ENCODE results near the gene ACOT7.

Gene ACOT7

DNA sequence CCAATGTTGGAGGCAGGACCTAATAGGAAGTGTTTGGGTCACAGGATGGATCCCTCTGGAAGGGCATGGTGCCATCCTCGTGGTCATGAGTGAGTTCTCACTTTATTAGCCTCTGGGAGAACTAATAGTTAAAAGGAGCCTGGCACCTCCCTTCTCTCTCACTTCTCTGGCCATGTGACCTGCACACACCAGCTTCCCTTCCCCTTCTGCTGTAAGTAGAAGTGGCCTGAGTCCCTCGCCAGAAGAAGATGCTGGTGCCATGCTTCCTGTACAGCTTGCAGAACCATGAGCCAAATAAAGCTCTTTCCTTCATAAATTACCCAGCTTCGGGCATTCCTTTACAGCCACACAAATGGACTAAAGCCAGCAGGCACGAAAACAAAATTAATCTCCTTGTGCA is 23.6 kb downstream of the ACOT7 start:
- TF ChIP-seq SPI1 (IDR thresholded peaks at IDR 0.05; ENCODE audit: borderline replicate concordance, low read depth), result no peak
- TF ChIP-seq, protein P1, sequence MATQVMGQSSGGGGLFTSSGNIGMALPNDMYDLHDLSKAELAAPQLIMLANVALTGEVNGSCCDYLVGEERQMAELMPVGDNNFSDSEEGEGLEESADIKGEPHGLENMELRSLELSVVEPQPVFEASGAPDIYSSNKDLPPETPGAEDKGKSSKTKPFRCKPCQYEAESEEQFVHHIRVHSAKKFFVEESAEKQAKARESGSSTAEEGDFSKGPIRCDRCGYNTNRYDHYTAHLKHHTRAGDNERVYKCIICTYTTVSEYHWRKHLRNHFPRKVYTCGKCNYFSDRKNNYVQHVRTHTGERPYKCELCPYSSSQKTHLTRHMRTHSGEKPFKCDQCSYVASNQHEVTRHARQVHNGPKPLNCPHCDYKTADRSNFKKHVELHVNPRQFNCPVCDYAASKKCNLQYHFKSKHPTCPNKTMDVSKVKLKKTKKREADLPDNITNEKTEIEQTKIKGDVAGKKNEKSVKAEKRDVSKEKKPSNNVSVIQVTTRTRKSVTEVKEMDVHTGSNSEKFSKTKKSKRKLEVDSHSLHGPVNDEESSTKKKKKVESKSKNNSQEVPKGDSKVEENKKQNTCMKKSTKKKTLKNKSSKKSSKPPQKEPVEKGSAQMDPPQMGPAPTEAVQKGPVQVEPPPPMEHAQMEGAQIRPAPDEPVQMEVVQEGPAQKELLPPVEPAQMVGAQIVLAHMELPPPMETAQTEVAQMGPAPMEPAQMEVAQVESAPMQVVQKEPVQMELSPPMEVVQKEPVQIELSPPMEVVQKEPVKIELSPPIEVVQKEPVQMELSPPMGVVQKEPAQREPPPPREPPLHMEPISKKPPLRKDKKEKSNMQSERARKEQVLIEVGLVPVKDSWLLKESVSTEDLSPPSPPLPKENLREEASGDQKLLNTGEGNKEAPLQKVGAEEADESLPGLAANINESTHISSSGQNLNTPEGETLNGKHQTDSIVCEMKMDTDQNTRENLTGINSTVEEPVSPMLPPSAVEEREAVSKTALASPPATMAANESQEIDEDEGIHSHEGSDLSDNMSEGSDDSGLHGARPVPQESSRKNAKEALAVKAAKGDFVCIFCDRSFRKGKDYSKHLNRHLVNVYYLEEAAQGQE (IDR thresholded peaks at IDR 0.05; ENCODE audit: insufficient replicate concordance, low read depth), result no peak
- TF ChIP-seq POLR2AphosphoS5 (IDR thresholded peaks at IDR 0.05; ENCODE audit: low read depth), result no peak
- TF ChIP-seq, protein P2, sequence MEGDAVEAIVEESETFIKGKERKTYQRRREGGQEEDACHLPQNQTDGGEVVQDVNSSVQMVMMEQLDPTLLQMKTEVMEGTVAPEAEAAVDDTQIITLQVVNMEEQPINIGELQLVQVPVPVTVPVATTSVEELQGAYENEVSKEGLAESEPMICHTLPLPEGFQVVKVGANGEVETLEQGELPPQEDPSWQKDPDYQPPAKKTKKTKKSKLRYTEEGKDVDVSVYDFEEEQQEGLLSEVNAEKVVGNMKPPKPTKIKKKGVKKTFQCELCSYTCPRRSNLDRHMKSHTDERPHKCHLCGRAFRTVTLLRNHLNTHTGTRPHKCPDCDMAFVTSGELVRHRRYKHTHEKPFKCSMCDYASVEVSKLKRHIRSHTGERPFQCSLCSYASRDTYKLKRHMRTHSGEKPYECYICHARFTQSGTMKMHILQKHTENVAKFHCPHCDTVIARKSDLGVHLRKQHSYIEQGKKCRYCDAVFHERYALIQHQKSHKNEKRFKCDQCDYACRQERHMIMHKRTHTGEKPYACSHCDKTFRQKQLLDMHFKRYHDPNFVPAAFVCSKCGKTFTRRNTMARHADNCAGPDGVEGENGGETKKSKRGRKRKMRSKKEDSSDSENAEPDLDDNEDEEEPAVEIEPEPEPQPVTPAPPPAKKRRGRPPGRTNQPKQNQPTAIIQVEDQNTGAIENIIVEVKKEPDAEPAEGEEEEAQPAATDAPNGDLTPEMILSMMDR (IDR thresholded peaks at IDR 0.05; ENCODE audit: insufficient read depth, low read length), result no peak
- TF ChIP-seq GABPA (IDR thresholded peaks at IDR 0.05; ENCODE audit: low read depth), result no peak

DNA sequence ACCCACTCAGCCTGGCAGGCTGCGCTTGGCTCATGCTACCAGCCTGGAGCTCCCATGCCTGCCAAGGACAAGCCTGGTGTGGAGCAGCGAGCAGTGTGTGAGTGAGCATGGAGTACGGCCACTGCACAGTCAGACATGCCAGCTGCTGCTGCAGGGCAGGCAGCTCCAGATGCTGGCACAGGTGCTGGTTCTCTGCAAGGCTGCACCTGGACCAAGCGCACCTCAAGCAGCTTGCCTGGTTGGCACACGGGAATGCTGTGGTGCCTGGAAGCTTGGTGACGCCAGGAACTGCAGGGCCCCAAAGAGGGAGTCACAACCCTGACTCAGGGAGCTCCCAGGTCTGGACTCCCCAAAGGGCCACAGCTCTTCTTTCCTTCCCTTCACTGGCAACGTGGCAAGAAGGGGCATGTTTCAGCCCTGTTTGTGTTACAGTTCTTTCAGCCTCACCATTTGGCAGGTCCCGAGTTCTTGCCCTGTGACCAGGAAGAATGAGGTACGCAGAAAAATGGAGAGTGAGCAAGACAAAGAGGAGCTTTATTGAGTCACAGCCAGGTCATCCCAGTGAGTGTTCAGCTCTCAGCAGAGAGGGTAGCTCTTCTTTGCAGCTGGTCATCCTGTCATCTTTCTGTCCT is 26.1 kb downstream of the ACOT7 start:
- DNase-seq (ENCODE audit: low read depth in 1 of 2, low spot score in 1 of 2), result no peak
- no peak overlapping the region for H3K4me3 ChIP-seq (replicated peaks; ENCODE audit: insufficient read depth, low read length)
- no peaks in the 10 kb centered on the region for H3K27me3 ChIP-seq (ENCODE audit: insufficient read depth, poor library complexity, severe bottlenecking)
- TF ChIP-seq, protein P2 (IDR thresholded peaks at IDR 0.05; ENCODE audit: insufficient read depth, low read length), result no peak
- TF ChIP-seq SPI1 (IDR thresholded peaks at IDR 0.05; ENCODE audit: borderline replicate concordance, low read depth) (no peak), GABPA (IDR thresholded peaks at IDR 0.05; ENCODE audit: low read depth) (no peak), POLR2AphosphoS5 (IDR thresholded peaks at IDR 0.05; ENCODE audit: low read depth) (no peak)
- TF ChIP-seq, protein P1 (IDR thresholded peaks at IDR 0.05; ENCODE audit: insufficient replicate concordance, low read depth), result no peak
- H3K27ac ChIP-seq (replicated peaks), result no peak overlapping the region

More for the DNA sequence above, 23.6 kb downstream of the ACOT7 start:
- no peak overlapping the region for H3K27ac ChIP-seq (replicated peaks)
- no peak for DNase-seq (ENCODE audit: low read depth in 1 of 2, low spot score in 1 of 2)
- H3K27me3 ChIP-seq (ENCODE audit: insufficient read depth, poor library complexity, severe bottlenecking), result no peaks in the 10 kb centered on the region
- H3K4me3 ChIP-seq (replicated peaks; ENCODE audit: insufficient read depth, low read length), result no peak overlapping the region

DNA sequence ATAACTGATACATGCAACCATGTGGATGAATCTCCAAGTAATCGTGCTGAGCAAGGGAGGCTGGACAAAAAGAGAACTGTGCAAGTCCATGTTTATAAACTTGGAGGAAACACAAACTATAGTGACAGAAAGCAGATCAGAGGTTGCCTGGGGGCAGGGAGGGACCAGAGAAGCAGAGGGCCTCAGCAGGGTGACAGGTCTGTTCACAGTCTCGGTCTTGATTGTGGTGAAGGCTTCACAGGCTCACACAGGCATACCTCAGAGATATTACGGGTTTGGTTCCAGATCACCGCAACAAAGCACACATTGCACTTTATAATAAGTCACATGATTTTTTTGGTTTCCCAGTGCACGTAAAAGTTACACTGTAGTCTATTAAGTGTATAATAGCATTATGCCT is 28.5 kb downstream of the ACOT7 start:
- Histone ChIP-seq H3K27ac (replicated peaks) (no peak overlapping the region), H3K4me3 (replicated peaks; ENCODE audit: insufficient read depth, low read length) (no peak overlapping the region), H3K27me3 (ENCODE audit: insufficient read depth, poor library complexity, severe bottlenecking) (no peaks in the 10 kb centered on the region)
- TF ChIP-seq, protein P2 (IDR thresholded peaks at IDR 0.05; ENCODE audit: insufficient read depth, low read length), result no peak
- TF ChIP-seq POLR2AphosphoS5 (IDR thresholded peaks at IDR 0.05; ENCODE audit: low read depth) (no peak), SPI1 (IDR thresholded peaks at IDR 0.05; ENCODE audit: borderline replicate concordance, low read depth) (no peak), GABPA (IDR thresholded peaks at IDR 0.05; ENCODE audit: low read depth) (no peak)
- TF ChIP-seq, protein P1 (IDR thresholded peaks at IDR 0.05; ENCODE audit: insufficient replicate concordance, low read depth), result no peak
- DNase-seq (ENCODE audit: low read depth in 1 of 2, low spot score in 1 of 2), result no peak

All from HL-60 (cell line).